GM23248 (cell line): ENCODE measurements around the gene KYAT1.

Experiments used
- EZH2 ChIP-seq: fragments of 200-600 bp; sonication (generic); IDR thresholded peaks from 2 replicates; pipeline ENCODE4 v1.6.1; 2018; ENCODE audit warnings: antibody characterized with exemption, mild to moderate bottlenecking; ENCODE audit not compliant: insufficient read depth, poor library complexity, severe bottlenecking
- EZH2phosphoT487 ChIP-seq: fragments of 200-600 bp; sonication (generic); IDR thresholded peaks from 2 replicates; pipeline ENCODE4 v1.6.1; 2018; ENCODE audit warnings: antibody characterized with exemption, moderate library complexity, mild to moderate bottlenecking, low read depth; ENCODE audit not compliant: insufficient read depth

DNA sequence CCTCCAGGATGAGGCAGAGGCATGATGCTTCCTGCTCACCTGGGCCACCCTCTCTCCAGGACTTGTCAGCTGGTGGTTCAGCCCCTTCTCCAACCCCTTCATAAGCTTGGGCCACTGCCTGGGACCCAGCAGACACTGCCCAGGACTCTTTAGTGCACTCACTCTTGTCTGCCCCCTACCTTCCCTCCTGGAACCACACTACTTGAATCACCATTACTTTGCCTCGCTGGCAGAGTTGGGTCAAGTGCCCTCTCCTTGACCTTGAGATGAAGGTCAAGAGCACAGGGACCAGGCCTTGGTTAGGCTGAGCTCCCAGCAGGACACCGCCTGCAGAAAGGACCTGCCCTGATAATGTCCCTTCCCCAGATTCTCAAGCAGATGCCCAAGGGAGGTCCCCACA lies 71.9 kb downstream of the KYAT1 start:
- TF ChIP-seq EZH2 (no peak), EZH2phosphoT487 (no peak)
